MCF 10A (cell line): ENCODE measurements around the gene GGT6. TPM values are rescaled to one million over a fixed set of nuclear protein-coding genes. Genes with fewer than 3 reads are reported as not detected.

Source experiments
- BruUV-seq: library from RNA; stranded (reverse); fragments of 400-500 nt; replicated peaks from 2 replicates; lab custom pipeline; 2021; lab: Mats Ljungman, UMichigan
- CTCF ChIA-PET: fragments of 300-600 bp; sonication (Branson Sonifier 250); formaldehyde crosslinking; extraction: SDS; loops from one replicate; lab custom pipeline; 2021; ENCODE audit warnings: antibody characterized with exemption, inconsistent platforms; lab: Yijun Ruan, JAX
- POLR2A ChIA-PET: fragments of 300-600, 350-650 bp; sonication (Branson Sonifier 250); formaldehyde crosslinking; extraction: SDS; loops from one replicate; lab custom pipeline; 2020; ENCODE audit warnings: antibody characterized with exemption, inconsistent platforms; lab: Yijun Ruan, JAX
- DNase-seq: peaks from one replicate; pipeline ENCODE4 v3.0.0-alpha.2; 2018; ENCODE audit not compliant: unreplicated experiment
- H3K27ac Mint-ChIP-seq: one replicate; pipeline ENCODE4 v1.8.0; 2022; ENCODE audit warnings: mild to moderate bottlenecking, low read depth, mixed read lengths; ENCODE audit not compliant: unreplicated experiment
- H3K27me3 Mint-ChIP-seq: one replicate; pipeline ENCODE4 v1.8.0; 2022; ENCODE audit warnings: mixed read lengths; ENCODE audit not compliant: insufficient read depth, unreplicated experiment
- H3K36me3 Mint-ChIP-seq: one replicate; pipeline ENCODE4 v1.8.0; 2022; ENCODE audit warnings: mild to moderate bottlenecking, moderate library complexity, mixed read lengths; ENCODE audit not compliant: insufficient read depth, unreplicated experiment
- H3K4me1 Mint-ChIP-seq: one replicate; pipeline ENCODE4 v1.8.0; 2022; ENCODE audit warnings: mixed read lengths; ENCODE audit not compliant: insufficient read depth, unreplicated experiment
- H3K4me3 Mint-ChIP-seq: one replicate; pipeline ENCODE4 v1.8.0; 2022; ENCODE audit warnings: mild to moderate bottlenecking, moderate library complexity, mixed read lengths; ENCODE audit not compliant: unreplicated experiment
- H3K9me3 Mint-ChIP-seq: one replicate; pipeline ENCODE4 v1.8.0; 2022; ENCODE audit warnings: mixed read lengths; ENCODE audit not compliant: unreplicated experiment
- CTCF ChIP-seq: fragments of 200-600 bp; IDR thresholded peaks from one replicate; pipeline ENCODE4 v1.8.0; 2022; ENCODE audit warnings: antibody characterized with exemption, mild to moderate bottlenecking; ENCODE audit not compliant: unreplicated experiment
- intact Hi-C: fragments of 100-400 bp; cut with micrococcal nuclease; formaldehyde crosslinking; loops from 2 replicates; pipeline ENCODE4 v1.14.1; 2022
- total RNA-seq: library from RNA; stranded (reverse); gene quantifications from 2 replicates; pipeline ENCODE4 v1.2.3, GENCODE V29; 2022

Gene GGT6
- total RNA-seq, 1 experiment from 2014 or later = not detected

DNA sequence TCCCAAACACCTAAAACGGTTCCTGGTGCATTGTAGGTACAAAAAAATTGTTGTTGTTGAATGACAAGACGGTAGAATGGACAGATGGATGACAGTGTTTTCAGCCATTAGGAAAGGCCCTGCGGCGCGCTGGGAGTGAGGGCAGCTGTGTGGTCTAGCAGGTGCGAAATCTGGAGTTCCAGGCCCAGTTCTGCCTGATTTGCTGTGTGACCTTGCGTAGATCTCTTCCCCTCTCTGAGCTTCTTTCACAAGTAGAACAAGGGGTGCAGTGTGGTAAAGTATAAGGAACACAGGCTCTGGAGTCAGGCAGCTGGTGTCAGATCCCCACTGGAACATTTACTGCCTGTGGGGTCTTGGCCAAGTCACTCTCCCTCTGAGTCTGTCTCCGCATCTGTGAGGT lies 36.4 kb downstream of the GGT6 start:
- no peak overlapping the region for H3K4me3 Mint-ChIP-seq
- peaks cover 15% of the 10 kb centered on the region for H3K27me3 Mint-ChIP-seq
- ChIA-PET CTCF (interaction anchor here (0.6 kb wide), 1 partner anchor 165 kb away, joined by 3 read pairs; no protein-coding TSS in a partner anchor), POLR2A (no interaction called here)
- peaks cover 12% of the 10 kb centered on the region for H3K4me1 Mint-ChIP-seq
- TF ChIP-seq CTCF = no peak
- no peak overlapping the region for H3K27ac Mint-ChIP-seq
- BruUV-seq = no TSS peak
- intact Hi-C loops = loop anchor here (5.0 kb wide), 2 partner anchors 102 to 317 kb away; no protein-coding TSS in a partner anchor
- no peaks in the 10 kb centered on the region for H3K9me3 Mint-ChIP-seq
- DNase-seq = no peak
- no peaks in the 10 kb centered on the region for H3K36me3 Mint-ChIP-seq

GRCh38 chr17:4522661-4523060 lies 37.7 kb downstream of the GGT6 start:
- H3K9me3 Mint-ChIP-seq = peaks cover 5% of the 10 kb centered on the region
- ChIA-PET CTCF (no interaction called here), POLR2A (no interaction called here)
- H3K4me3 Mint-ChIP-seq = no peak overlapping the region
- DNase-seq = no peak
- intact Hi-C loops = loop anchor here (5.0 kb wide), 2 partner anchors 100 to 315 kb away; no protein-coding TSS in a partner anchor
- no peak overlapping the region for H3K27ac Mint-ChIP-seq
- no TSS peak for BruUV-seq
- peaks cover 12% of the 10 kb centered on the region for H3K4me1 Mint-ChIP-seq
- no peak for TF ChIP-seq CTCF
- no peaks in the 10 kb centered on the region for H3K36me3 Mint-ChIP-seq
- peaks cover 12% of the 10 kb centered on the region for H3K27me3 Mint-ChIP-seq

GRCh38 chr17:4520894-4521600 lies 39.3 kb downstream of the GGT6 start:
- POLR2A ChIA-PET = interaction anchor here (0.5 to 1.5 kb wide), 10 partner anchors 16 to 377 kb away, joined by 3 to 5 read pairs (median 3); partner anchors contain the start of gene MYBBP1A
- intact Hi-C loops = loop anchor here (5.0 kb wide), 2 partner anchors 99 to 314 kb away; no protein-coding TSS in a partner anchor
- H3K4me3 Mint-ChIP-seq = no peak overlapping the region
- H3K4me1 Mint-ChIP-seq = peaks cover 12% of the 10 kb centered on the region
- TF ChIP-seq CTCF = no peak
- no peaks in the 10 kb centered on the region for H3K27me3 Mint-ChIP-seq
- H3K27ac Mint-ChIP-seq = peak overlapping the region; percentile 69
- BruUV-seq = no TSS peak
- peak; percentile 73 for DNase-seq
- H3K9me3 Mint-ChIP-seq = peaks cover 8% of the 10 kb centered on the region
- no peaks in the 10 kb centered on the region for H3K36me3 Mint-ChIP-seq
- CTCF ChIA-PET = interaction anchor here (0.5 to 1.3 kb wide), 4 partner anchors 9 to 466 kb away, joined by 3 to 8 read pairs (median 3); partner anchors contain the start of gene CAMTA2
